GM19467 (cell line): ENCODE results near the gene LRRN1.

Experiments used
- ATAC-seq: cut with Tn5 transposase; IDR thresholded peaks from one replicate; pipeline ENCODE4 v1.9.1; 2021; ENCODE audit warnings: mild to moderate bottlenecking, moderate library complexity; ENCODE audit not compliant: unreplicated experiment

The LRRN1 gene

DNA sequence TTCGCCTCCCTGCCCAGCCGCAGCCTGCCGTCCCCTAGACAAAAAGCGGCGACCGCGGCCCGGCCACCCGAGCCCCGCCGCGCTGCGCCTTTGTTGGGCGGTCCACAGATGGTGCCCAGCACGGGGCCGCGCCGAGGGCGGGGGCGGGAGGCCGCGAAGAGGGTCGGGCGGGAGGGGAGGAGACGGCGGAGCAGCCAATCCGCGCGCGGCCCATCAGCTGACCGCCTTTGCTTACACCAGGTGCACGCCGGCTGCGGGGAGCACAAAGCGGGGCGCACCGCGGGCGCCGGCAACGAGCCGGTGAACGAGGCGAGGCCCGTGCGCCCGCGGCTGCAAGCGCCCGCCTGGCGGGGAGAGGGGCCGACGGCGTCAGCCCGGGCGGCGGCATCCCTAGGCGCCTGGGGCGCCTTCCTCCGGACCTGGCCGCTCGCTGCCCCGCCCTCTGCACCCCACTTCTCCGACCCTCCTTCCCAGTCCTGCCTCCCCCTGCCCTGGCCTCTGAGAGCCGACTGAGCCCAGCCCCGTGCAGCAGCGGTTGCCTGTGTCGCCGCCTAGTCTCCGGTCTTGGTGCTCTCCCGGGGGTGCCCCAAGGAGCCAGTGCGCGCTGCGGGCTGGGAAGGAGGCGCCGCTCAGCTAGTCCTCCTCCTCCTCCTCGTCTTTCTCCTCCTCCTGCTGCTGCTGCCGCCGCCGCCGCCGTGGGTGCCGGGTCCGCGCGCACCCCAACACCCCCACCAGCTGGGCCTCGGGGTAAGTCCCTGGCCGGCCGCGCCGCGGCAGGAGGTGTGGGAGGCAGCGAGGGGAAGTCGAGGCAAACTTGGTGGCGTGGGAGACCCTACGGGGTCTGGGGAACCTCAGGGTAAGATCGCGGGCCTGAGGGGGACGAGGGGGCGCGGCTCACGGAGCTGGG, at the start of gene LRRN1:
Gene LRRN1 (plus strand): TSS at position 259 of the 907 bp plus-strand sequence. CDS start 45,211 bp downstream, outside the sequence.
- peak; percentile 38 for ATAC-seq

DNA sequence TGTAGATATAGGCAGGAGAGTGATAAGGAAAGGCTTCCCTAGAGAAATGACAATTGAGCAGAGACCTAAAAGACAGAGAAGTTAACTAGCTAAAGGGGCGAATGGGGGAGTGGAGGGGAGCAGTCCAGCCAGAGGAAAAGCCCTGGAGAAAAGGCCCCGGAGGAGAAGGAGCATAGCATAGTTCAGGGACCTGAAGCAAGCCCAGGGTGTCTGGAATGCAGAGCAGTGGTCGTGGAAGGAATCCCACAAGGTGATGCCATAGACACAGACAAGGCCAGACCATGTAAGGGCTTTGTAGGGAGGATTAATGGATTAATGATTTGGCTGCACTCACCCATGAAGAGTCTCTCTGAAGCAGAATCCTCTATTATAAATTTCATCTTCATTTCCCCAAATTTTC, 45.8 kb upstream of the LRRN1 start:
- ATAC-seq: no peak

DNA sequence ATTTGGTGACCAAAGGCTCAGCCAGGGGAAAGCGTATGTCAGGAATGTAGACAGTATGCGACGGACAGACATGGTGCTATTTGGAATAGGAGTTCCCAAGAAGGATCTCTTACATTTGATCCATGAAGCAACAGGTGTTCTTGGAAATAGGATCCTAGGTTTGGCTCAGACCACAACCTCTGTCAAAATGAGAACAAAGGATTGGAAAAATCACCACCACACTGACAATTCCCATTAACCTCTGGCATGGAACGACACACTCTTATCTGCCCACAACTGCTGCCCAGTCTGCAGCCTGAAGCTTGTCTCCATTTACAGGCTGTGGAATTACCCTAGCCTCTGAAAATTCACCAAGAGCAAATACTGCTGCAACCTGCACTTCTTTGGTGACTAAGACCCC, 33.6 kb upstream of the LRRN1 start:
- no peak for ATAC-seq

DNA sequence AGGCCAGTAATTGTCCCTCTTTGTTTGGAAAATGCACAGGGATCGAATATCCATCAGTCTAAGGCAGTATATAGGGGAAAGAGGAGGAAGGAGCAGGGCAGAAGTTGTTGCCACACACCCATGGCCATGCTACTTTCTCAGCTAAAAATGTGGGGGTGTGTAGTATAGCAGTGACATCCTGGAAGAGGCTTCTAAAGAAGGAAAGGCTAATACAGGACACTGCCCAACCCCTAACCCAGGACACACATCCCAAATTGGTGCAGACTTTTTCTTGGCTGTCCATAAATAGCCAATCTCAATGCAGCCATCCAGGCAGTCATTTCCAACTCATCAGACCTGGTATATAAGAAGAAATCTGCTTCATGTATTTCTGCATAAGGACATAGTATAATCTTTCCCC, 33.1 kb upstream of the LRRN1 start:
- no peak for ATAC-seq

GRCh38 chr3:3771094-3771493, 28.1 kb upstream of the LRRN1 start:
- ATAC-seq: no peak

GRCh38 chr3:3771567-3771966, 27.7 kb upstream of the LRRN1 start:
- ATAC-seq: no peak

DNA sequence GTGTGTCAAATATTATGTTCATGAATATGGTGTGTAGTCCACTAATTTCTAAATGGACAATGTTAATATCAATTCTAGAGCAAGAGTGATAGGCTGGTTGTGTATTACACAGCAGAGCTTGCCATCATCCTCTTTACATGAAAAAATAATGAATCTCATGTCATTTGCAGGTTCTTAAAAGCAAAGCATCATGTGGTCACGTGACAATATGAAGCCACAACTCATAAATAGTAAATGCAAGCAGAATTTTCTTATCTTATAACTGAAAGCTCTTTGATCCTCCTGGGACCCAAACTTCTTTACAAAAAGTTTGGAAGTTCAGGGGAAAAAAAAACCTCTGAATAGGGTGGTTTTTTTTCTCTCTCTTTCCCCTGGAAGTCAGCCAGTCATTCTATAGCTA, 26.9 kb upstream of the LRRN1 start:
- no peak for ATAC-seq

DNA sequence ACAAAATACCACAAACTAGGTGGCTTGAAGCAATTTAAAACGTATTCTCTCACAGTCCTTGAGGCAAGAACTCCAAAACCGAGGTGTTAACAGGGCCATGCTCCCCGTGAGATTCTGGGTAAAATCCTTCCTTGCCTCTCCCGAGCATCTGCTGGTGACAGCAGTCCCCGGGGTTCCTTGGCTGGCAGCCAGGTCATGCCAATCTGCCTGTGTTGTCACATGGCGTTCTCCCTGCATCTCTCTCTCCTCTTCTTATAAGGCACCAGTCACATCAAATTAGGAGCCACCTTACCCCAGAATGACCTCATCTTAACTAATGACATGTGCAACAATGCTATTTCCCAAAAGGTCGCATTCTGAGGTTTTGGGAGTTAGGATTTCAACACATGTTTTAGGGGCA, 26.3 kb upstream of the LRRN1 start:
- ATAC-seq: no peak

GRCh38 chr3:3776607-3777006, 22.6 kb upstream of the LRRN1 start:
- no peak for ATAC-seq

DNA sequence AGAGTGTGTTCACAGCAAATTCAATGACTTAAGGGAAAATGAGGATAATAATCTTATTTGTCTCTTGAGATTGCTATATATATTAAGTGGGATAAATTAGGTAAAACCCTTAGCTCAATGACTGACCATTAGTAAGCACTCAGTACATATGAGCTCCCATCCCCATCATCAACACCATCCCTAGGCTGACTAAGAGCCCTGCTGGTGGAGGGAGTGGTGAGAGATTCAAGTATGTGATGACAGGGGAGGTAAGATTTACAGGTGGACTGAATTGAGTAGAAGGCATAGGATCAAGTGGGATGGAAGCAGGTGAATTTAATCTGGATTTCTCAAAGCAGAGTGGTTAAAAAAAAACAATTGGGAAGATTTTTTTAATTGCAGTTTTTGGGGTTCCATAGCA, 21.0 kb upstream of the LRRN1 start:
- ATAC-seq: no peak

DNA sequence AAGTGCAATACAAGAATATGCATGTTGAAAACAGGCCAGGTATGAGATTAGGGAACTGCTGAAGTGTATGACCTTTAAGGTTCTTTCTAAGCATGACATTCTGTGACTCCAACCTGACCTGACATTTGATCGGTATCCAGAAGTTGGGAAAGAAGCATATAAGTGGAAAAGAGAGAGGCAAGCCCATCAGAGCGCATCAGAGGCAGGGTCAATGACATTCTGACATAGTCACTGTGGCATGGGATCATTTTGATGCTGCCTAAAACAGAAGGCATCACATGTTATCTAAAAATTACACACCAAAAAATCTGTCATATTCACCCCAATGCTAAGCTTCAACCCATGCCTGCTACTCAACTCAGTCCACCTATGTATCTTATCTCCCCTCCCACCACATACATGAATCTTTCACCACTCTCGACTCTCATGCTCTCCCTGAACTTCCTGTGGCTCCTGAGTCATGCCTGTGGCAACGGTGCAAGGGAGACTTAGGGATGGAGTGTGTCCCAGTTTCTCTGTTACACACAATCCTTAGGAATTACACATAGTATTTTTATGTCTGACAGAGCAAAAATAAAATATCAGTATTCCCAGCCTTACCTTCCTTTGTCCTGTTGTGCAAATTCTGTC, 20.5 kb upstream of the LRRN1 start:
- ATAC-seq: no peak

DNA sequence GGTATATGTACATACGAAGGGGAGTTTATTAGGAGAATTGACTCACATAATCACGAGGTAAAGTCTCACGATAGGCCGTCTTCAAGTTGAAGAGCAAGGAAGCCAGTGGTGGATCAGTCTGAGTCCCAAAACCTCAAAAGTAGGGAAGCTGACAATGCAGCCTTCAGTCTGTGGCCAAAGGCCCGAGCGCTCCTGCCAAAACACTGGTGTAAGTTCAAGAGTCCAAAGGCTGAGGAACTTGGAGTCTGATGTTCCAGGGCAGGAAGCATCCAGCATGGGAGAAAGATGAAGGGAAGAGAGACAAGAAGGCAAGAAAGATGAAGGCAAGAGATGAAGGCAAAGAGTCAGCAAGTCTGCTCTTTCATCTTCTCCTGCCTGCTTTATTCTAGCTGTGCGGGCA, 16.8 kb upstream of the LRRN1 start:
- no peak for ATAC-seq

GRCh38 chr3:3783210-3783609, 16.0 kb upstream of the LRRN1 start:
- no peak for ATAC-seq

DNA sequence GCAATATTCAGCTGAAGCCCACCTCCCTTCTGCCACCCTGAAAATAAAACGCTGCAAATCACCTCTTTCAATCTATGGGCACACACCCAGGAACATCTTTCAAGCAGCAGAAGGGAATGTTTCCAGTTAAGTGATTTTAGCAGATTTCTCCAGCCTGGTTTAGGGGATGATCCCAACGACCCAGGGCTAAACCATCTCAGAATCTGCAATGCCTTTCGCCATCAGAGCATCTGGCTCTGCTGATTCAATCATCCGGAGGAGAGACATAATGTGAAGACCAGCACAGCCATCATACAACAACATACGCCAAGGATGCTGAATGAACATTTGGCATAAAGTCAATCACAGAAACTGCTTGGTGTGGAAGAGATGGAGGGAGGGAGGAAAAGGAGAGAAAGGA, 15.5 kb upstream of the LRRN1 start:
- ATAC-seq: no peak

GRCh38 chr3:3792391-3792790, 6.8 kb upstream of the LRRN1 start:
- no peak for ATAC-seq

GRCh38 chr3:3798631-3799113, 559 bp upstream of the LRRN1 start:
- peak; percentile 42 for ATAC-seq

DNA sequence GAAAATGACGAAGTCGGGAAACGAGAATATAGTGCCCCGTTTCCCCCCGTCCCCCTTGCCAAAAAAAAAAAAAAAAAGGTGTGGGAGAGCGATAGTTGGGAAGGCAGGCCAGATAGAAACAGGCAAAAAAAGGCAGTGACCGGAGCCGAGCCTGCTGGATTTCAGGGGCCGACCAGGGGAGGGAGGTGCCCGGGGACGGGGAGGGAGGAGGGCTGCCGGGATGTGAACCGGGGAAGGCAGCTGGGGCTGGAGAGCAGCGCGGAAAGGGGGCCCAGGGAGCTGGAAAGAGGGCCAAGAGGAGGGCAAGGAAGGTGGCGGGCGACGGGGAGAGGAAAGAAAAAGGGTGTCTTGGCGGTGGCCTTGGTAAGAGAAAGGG, 837 bp downstream of the LRRN1 start:
- no peak for ATAC-seq

- ATAC-seq: no peak
Observed at GRCh38 chr3:3800685-3801493, 1.7 kb downstream of the LRRN1 start.

DNA sequence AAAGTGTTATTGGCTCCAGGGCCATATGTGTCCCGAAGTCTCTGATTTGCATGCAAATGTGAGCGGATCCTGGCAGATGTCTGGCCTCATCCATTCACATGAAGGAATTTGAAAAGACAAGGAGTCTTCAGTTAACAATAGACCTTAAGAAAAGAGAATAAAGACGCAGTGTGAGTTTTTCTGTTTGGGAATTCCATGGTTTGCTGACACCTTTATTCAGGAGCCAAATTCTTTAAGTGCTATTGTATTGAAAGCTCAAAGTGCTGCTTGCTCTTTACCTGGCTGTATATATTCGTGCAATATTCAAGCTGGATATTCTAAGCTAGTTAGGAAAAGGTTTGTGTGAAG, 2.2 kb downstream of the LRRN1 start:
- no peak for ATAC-seq

- no peak for ATAC-seq
Observed at GRCh38 chr3:3802046-3802445, 2.8 kb downstream of the LRRN1 start.

DNA sequence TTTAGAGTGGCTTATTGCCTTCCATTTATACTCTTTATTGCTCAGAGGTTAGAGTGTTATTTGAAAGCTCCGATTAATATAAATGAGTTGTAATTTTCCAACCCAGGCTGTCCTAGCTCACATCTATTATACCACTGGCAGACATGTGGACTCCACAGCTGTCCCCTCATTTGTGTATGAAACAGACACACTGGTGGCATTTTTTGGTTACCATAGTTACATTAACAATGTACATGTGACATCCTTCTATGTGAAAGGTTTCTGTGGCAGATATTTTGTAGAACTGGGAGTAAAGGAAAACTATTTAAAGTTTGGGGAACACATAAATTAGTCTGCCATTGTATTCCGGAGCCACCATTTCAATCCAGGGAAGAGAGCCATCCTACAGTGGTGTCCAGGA, 5.3 kb downstream of the LRRN1 start:
- no peak for ATAC-seq

DNA sequence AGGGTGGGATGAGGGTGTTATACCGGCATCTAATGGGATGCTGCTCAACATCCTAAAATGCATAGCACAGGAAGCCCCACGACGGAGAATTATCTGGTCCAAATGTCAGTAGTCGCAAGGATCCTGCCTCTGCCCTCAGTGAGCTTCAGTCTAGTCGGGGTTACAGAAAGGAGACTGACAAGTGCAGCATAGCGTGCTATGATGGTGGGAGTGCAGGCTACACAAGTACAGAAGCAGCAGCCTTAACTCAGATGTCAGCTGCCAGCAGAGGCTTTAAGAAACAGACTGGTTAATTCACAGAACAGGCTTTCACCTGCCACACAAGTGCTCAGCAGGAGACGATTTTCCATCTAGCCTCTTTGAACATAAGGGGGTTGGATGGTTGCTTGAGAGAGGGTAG, 6.9 kb downstream of the LRRN1 start:
- no peak for ATAC-seq
